Amygdala (tissue), 56 donors: ENCODE data around the gene WFIKKN1.

Experiments used
- DNase-seq, 56 donors: peaks; one replicate each; lab custom pipeline; 2025; lab: John Stamatoyannopoulos, UW

WFIKKN1 gene

GRCh38 chr16:649631-650030 is 18.8 kb downstream of the WFIKKN1 start:
- DNase-seq: no peak

- no peak for DNase-seq
Observed at GRCh38 chr16:651844-652243, 21.1 kb downstream of the WFIKKN1 start.

- DNase-seq: no peak
Observed at GRCh38 chr16:652454-653305, 21.9 kb downstream of the WFIKKN1 start.

GRCh38 chr16:654034-654433 is 23.2 kb downstream of the WFIKKN1 start:
- no peak for DNase-seq

- no peak for DNase-seq
Observed at GRCh38 chr16:657487-657886, 26.7 kb downstream of the WFIKKN1 start.

- no peak for DNase-seq
Observed at GRCh38 chr16:658679-659571, 28.1 kb downstream of the WFIKKN1 start.

- no peak for DNase-seq
Observed at GRCh38 chr16:659618-660017, 28.8 kb downstream of the WFIKKN1 start.

GRCh38 chr16:660132-660458 is 29.3 kb downstream of the WFIKKN1 start:
- DNase-seq: no peak

- DNase-seq: peak in 55 of 56 donors; percentile 17 to 94 (median 77)
Observed at GRCh38 chr16:660459-661183, 29.8 kb downstream of the WFIKKN1 start.

- DNase-seq: peak in 2 of 56 donors; percentile 24 to 61
Observed at GRCh38 chr16:661184-661821, 30.5 kb downstream of the WFIKKN1 start.

- DNase-seq: no peak
Observed at GRCh38 chr16:662095-662494, 31.3 kb downstream of the WFIKKN1 start.

GRCh38 chr16:662597-662996 is 31.8 kb downstream of the WFIKKN1 start:
- DNase-seq: no peak

GRCh38 chr16:666572-666971 is 35.8 kb downstream of the WFIKKN1 start:
- no peak for DNase-seq

- DNase-seq: no peak
Observed at GRCh38 chr16:667113-667779, 36.5 kb downstream of the WFIKKN1 start.

- DNase-seq: peak in 55 of 56 donors; percentile 31 to 95 (median 81)
Observed at GRCh38 chr16:667780-668518, 37.2 kb downstream of the WFIKKN1 start, which contains the start of gene RHOT2. RHOT2 (plus strand) TSS chr16:668132; CDS start chr16:668200, 68 bp downstream.

- no peak for DNase-seq
Observed at GRCh38 chr16:668519-669171, 37.9 kb downstream of the WFIKKN1 start.

GRCh38 chr16:669666-670065 is 38.9 kb downstream of the WFIKKN1 start:
- no peak for DNase-seq
